22Rv1 (cell line): ENCODE results near the gene HPD.
A peak's percentile ranks its signal among the peaks of the same experiment; 100 is the strongest.

Experiments
- H3K27ac ChIP-seq: fragments of 450-650 bp; 2 replicates; pipeline ENCODE4 v1.5.1; 2017
- ZFX ChIP-seq: fragments of 450-650 bp; IDR thresholded peaks from 2 replicates; pipeline ENCODE4 v1.6.1; 2017; ENCODE audit warnings: antibody characterized with exemption, borderline replicate concordance
- TF ChIP-seq, protein P1 (sequence below): fragments of 450-650 bp; IDR thresholded peaks from 2 replicates; pipeline ENCODE4 v1.5.1; 2017; ENCODE audit warnings: mild to moderate bottlenecking

HPD gene

DNA sequence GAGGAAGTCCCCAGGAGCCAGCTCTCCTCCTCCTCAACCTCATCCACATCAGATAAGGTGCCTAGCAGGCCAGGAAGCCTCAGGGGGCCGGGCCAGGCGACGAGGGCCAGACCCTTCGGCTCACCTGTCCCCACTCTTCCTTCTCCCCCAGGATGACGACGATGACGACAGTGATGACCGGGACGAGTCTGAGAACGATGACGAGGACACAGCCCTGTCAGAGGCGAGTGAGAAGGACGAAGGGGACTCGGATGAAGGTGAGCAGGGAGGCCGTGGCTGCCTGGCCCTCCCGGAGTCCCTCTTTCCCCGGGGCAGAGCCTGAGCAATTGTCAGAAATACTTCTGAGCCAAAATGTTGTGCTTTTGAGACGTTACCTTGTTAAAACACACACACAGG is 41.0 kb downstream of the HPD start:
- no peak overlapping the region for H3K27ac ChIP-seq
- TF ChIP-seq ZFX = no peak
- TF ChIP-seq, protein P1, sequence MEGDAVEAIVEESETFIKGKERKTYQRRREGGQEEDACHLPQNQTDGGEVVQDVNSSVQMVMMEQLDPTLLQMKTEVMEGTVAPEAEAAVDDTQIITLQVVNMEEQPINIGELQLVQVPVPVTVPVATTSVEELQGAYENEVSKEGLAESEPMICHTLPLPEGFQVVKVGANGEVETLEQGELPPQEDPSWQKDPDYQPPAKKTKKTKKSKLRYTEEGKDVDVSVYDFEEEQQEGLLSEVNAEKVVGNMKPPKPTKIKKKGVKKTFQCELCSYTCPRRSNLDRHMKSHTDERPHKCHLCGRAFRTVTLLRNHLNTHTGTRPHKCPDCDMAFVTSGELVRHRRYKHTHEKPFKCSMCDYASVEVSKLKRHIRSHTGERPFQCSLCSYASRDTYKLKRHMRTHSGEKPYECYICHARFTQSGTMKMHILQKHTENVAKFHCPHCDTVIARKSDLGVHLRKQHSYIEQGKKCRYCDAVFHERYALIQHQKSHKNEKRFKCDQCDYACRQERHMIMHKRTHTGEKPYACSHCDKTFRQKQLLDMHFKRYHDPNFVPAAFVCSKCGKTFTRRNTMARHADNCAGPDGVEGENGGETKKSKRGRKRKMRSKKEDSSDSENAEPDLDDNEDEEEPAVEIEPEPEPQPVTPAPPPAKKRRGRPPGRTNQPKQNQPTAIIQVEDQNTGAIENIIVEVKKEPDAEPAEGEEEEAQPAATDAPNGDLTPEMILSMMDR = no peak

DNA sequence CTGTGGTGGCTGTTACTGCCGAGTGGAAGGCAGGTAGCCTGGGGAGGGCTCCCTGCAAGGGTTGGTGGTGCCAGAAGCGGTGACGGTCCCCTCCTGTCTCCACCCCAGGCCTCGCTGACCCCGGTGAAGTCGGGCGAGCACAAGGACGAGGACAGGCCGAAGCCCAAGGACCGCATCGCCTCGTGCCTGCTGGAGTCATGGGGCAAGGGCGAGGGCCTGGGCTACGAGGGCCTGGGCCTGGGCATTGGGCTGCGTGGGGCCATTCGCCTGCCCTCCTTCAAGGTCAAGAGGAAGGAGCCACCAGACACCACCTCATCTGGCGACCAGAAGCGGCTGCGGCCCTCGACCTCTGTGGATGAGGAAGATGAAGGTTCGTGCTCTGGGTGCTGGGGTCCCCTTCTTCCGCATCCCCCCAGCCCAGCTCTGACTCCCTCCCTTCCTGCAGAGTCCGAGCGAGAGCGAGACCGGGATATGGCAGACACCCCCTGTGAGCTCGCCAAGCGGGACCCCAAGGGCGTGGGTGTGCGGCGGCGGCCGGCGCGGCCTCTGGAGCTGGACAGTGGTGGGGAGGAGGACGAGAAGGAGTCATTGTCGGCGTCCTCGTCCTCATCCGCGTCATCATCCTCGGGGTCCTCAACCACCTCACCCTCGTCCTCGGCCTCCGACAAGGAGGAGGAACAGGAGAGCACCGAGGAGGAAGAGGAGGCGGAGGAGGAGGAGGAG is 41.6 kb downstream of the HPD start:
- TF ChIP-seq, protein P1 = no peak
- TF ChIP-seq ZFX = no peak
- H3K27ac ChIP-seq = peak overlapping the region; percentile 30; the same call in 1 of the 2 replicates

DNA sequence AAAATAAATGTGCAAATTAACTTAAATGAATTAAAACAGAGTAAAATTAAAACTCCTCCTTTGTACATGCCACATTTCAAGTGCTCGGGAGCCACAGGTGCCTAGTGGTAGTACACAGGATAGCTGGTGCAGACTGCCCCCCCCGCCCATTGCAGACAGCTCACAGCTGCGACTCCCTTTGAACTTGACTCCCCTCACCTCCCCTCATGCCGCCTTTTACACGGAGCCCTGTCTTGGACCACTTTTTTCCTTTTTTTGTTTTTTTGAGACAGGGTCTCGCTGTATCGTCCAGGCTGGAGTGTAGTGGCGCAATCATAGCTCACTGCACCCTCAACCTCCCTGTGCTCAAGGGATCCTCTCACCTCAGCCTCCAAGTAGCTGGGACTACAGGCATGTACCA is 43.4 kb downstream of the HPD start:
- no peak overlapping the region for H3K27ac ChIP-seq
- no peak for TF ChIP-seq ZFX
- TF ChIP-seq, protein P1 = no peak

DNA sequence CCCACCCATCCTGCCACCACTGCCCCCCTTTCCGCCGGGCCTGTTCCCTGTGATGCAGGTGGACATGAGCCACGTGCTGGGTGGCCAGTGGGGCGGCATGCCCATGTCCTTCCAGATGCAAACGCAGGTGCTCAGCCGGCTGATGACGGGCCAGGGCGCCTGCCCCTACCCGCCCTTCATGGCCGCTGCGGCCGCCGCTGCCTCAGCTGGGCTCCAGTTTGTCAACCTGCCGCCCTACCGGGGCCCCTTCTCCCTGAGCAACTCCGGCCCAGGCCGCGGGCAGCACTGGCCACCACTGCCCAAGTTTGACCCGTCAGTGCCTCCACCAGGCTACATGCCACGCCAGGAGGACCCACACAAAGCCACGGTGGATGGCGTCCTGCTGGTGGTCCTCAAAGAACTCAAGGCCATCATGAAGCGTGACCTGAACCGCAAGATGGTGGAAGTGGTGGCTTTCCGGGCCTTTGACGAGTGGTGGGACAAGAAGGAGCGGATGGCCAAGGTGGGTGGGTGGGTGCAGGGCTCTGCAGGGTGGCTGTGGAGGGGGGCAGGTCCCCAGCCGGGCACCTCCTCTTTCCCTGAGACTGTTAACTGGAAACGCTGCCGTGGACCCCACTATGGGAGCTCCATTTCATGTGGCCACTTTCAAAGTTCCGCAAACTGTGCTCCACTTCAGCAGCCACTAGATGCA is 44.1 kb downstream of the HPD start:
- TF ChIP-seq ZFX = no peak
- TF ChIP-seq, protein P1 = no peak
- H3K27ac ChIP-seq = no peak overlapping the region

DNA sequence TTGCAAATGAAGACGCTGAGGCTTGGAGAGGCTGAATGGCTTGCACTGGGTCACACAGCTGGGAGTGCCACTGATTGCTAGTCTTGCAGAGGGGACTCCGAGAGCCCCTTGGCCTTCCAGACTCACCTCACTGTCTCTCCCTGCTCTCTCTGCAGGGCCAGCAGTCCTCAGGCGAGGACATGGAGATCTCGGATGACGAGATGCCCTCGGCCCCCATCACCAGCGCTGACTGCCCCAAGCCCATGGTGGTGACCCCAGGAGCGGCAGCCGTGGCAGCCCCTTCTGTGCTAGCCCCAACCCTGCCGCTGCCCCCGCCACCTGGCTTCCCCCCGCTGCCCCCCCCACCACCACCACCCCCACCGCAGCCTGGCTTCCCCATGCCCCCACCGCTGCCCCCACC is 44.7 kb downstream of the HPD start:
- H3K27ac ChIP-seq = peak overlapping the region; percentile 52; the same call in 1 of the 2 replicates
- TF ChIP-seq, protein P1 = no peak
- TF ChIP-seq ZFX = no peak

DNA sequence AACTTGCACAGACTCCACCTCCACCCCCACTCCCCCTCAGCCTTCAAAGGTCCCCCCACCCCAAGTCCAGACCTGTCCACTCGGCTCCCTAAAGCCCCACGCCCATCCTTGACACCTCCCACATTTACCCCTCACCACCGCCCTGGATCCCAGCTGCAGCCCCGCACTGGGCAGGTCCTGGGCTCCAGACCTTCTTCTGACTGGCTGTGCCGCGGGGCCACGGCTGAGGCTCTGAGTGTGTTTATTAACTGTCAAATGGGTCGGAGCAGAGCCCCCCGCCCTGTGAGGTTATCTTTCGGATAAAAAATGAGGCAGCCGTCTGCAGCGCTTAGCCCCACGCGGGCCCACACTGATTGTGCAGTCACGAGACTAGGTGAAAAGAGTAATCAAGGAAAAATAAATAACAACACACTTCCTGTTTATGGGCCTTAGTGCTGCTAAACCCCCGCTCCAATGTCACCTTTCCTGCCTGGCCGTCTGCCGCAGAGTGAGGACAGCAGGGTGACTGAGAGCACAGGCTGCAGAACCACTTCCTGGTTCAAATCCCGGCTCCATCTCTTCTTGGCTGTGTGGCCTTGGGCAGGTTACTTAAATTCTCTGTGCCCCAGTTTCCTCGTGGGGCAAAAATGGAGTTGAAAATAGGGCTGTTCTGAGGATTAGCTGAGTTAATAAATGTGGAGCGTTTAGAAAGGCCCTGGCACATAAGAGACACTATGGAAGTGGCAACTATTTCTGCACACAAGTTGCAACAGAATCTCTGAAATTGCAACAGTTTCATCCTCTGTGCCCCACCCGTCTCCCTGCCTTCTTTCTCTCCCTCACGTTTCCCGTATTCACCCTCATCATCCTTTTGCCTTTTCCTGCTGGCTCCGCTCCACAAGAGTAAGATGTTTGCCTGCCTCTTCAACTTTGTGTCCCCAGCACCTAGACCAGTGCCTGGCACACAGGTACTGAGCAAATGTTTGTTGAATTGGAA is 45.5 kb downstream of the HPD start:
- H3K27ac ChIP-seq = peak overlapping the region; percentile 52; the same call in 1 of the 2 replicates

More for the DNA sequence above, 45.5 kb downstream of the HPD start:
- TF ChIP-seq ZFX = no peak
- TF ChIP-seq, protein P1 = no peak
